ENCODE results near the gene VARS2. TPM values are rescaled to one million over a fixed set of nuclear protein-coding genes. Genes with fewer than 3 reads are reported as not detected.

Gene VARS2
- total and polyA plus RNA-seq, 2 donors (not counting 1 experiment from before 2014, with no cell fraction given): 27.1 to 41.6 TPM

DNA sequence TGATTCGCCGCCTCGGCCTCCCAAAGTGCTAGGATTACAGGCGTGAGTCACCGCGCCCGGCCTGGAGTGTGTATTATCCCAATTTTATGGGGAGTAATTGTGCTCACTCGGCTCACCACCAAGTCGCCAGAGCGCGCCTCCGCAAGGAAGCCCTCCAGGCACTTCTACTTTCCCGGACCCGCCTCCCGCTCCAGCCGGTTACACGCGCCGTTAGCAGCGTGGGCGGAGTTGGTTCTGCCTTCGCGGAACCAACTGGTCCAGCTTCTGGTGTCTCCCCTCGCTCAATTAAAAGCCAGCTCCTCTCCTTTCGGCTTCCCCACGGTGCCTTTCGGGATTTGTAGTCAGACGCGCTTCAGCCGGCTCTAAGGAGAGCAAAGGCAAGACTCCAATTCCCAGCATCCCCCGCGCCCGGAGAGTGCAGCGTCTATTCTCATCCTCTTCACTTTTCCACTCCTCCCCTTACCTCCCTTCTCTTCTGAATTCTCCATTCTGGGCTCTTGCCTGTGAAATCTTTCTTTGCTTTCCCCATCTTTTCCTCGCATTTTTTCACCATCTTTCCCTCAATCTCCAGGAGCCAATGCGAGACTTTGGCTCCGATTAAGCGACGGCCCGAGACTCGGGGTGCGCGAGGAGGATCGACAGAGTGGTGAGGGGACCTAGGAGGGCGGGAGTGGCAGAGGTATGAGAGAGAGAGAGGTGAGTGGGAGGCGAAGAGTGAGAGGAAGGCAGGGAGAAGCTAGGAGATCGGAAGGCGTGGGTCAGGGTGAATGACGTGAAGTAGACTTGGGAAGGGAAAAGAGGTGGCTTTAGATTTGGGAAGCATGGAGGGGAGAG, 6.1 kb upstream of the VARS2 start, which contains the start of gene GTF2H4:
Gene GTF2H4 (plus strand): TSS at position 450 of the 834 bp plus-strand sequence.
- Histone ChIP-seq H3K27ac (ENCODE audit: low read length in 2 of 2) (peak within 1 kb of the TSS in 1 of 2 donors; percentile 43), H3K79me2 (ENCODE audit: control insufficient read depth, insufficient read depth, low read length) (peaks cover 5% of the 10 kb centered on the region), H3K27me3 (replicated peaks in 1 of 4; ENCODE audit: control extremely low read depth in 1 of 4, control insufficient read depth in 3 of 4, insufficient read depth in 4 of 4, low read length in 3 of 4) (no peaks in the 10 kb centered on the region), H3K9ac (ENCODE audit: low read length) (peak within 1 kb of the TSS; percentile 86), H3K9me3 (ENCODE audit: control extremely low read depth in 1 of 3, control insufficient read depth in 2 of 3, insufficient read depth in 1 of 3, low read length in 2 of 3) (no peaks in the 10 kb centered on the region), H3K4me2 (replicated peaks; ENCODE audit: low read depth, low read length, poor library complexity, severe bottlenecking) (peak within 1 kb of the TSS; percentile 93), H3K36me3 (replicated peaks in 1 of 2; ENCODE audit: control extremely low read depth in 1 of 2, control insufficient read depth in 1 of 2, extremely low read depth in 1 of 2, insufficient read depth in 2 of 2, low read length in 1 of 2) (peaks cover 0 to 19% of the 10 kb centered on the region in 2 experiments), H3K4me3 (ENCODE audit: control extremely low read depth in 1 of 5, extremely low read depth in 1 of 5, insufficient read depth in 1 of 5, low read depth in 2 of 5, low read length in 4 of 5) (peak within 1 kb of the TSS; percentile 71 to 99 (median 89)), H2AFZ (ENCODE audit: insufficient read depth, low read depth, low read length, poor library complexity, severe bottlenecking) (peak within 1 kb of the TSS; percentile 90), H3K4me1 (ENCODE audit: control insufficient read depth in 2 of 2, insufficient read depth in 2 of 2, low read length in 2 of 2) (peaks cover 14 to 28% of the 10 kb centered on the region in 2 donors), H4K20me1 (ENCODE audit: control insufficient read depth, insufficient read depth, low read length, poor library complexity, severe bottlenecking) (no peaks in the 10 kb centered on the region)
- intact Hi-C loops (cut with micrococcal nuclease): loop anchor here (5.0 kb wide), 1 partner anchor 291 kb away; the partner anchor contains the start of genes MRPS18B and PPP1R10
- Mint-ChIP-seq H3K4me1 (peaks cover 21% of the 10 kb centered on the region), H3K27me3 (no peaks in the 10 kb centered on the region), H3K4me3 (peak within 1 kb of the TSS; percentile 100), H3K9me3 (ENCODE audit: insufficient read depth) (no peaks in the 10 kb centered on the region), H3K27ac (peak within 1 kb of the TSS; percentile 88)
- WGBS (ENCODE audit: insufficient coverage): under 1% methylated on average over 47 of the region's 49 CpGs
- DNase-seq (peak; percentile 95), ATAC-seq (ENCODE audit: low read depth) (peak; percentile 97)
- POLR2A ChIA-PET: interaction anchor here (0.5 to 1.0 kb wide), 3 partner anchors 24 to 755 kb away, joined by 7 to 9 read pairs (median 9); no protein-coding TSS in a partner anchor
- CTCF ChIA-PET: interaction anchor here (0.7 to 1.5 kb wide), 8 partner anchors 25 to 179 kb away, joined by 3 to 4 read pairs (median 3); no protein-coding TSS in a partner anchor
- TF ChIP-seq EZH2 (IDR thresholded peaks at IDR 0.05; ENCODE audit: borderline replicate concordance, insufficient read depth, low read depth, low read length, poor library complexity, severe bottlenecking): no peak
- TF ChIP-seq, protein P1, sequence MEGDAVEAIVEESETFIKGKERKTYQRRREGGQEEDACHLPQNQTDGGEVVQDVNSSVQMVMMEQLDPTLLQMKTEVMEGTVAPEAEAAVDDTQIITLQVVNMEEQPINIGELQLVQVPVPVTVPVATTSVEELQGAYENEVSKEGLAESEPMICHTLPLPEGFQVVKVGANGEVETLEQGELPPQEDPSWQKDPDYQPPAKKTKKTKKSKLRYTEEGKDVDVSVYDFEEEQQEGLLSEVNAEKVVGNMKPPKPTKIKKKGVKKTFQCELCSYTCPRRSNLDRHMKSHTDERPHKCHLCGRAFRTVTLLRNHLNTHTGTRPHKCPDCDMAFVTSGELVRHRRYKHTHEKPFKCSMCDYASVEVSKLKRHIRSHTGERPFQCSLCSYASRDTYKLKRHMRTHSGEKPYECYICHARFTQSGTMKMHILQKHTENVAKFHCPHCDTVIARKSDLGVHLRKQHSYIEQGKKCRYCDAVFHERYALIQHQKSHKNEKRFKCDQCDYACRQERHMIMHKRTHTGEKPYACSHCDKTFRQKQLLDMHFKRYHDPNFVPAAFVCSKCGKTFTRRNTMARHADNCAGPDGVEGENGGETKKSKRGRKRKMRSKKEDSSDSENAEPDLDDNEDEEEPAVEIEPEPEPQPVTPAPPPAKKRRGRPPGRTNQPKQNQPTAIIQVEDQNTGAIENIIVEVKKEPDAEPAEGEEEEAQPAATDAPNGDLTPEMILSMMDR (IDR thresholded peaks at IDR 0.05): no peak

Data from B cell (primary cell).